ENCODE measurements around the gene RBP3.

The RBP3 gene

GRCh38 chr10:47357131-47357582, 9.0 kb downstream of the RBP3 start:
- Histone ChIP-seq H3K4me1 (ENCODE audit: low read depth, poor library complexity, severe bottlenecking) (no peaks in the 10 kb centered on the region), H3K9ac (no peak overlapping the region), H3K4me2 (no peak overlapping the region), H3K36me3 (ENCODE audit: insufficient read depth) (no peaks in the 10 kb centered on the region), H3K27me3 (ENCODE audit: insufficient read depth, low read depth) (no peaks in the 10 kb centered on the region), H2AFZ (ENCODE audit: low read depth) (no peak overlapping the region), H3K79me2 (ENCODE audit: insufficient read depth, low read depth) (no peaks in the 10 kb centered on the region), H3K27ac (no peak overlapping the region), H4K20me1 (ENCODE audit: insufficient read depth) (no peaks in the 10 kb centered on the region), H3K4me3 (IDR thresholded peaks at IDR 0.05; ENCODE audit: insufficient read depth, low read depth, low read length) (no peak overlapping the region)
- TF ChIP-seq CTCF (conservative IDR thresholded peaks at IDR 0.05; ENCODE audit: low read depth, low read length): no peak

DNA sequence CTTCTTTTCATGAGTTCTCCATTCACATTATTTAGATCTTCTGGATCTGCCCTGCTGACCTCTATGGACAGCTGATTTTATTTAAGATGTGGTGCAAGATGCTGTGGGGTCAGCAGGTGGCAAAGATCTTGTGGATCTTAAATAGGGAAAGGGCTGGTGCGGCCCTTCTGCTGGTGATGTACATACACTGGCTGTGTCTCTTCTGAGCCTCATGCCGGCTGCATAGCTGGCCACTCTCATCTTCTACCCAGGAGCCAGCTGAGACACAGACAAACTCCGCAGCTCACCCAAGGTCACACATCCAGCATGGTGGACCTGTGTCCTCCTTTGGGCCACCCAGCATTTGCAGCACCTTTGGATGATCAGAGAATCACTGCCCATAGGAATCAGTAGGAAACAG, 9.7 kb downstream of the RBP3 start:
- no peak for TF ChIP-seq CTCF (conservative IDR thresholded peaks at IDR 0.05; ENCODE audit: low read depth, low read length)
- Histone ChIP-seq H3K79me2 (ENCODE audit: insufficient read depth, low read depth) (no peaks in the 10 kb centered on the region), H3K27ac (no peak overlapping the region), H3K27me3 (ENCODE audit: insufficient read depth, low read depth) (no peaks in the 10 kb centered on the region), H3K4me2 (no peak overlapping the region), H3K4me1 (ENCODE audit: low read depth, poor library complexity, severe bottlenecking) (no peaks in the 10 kb centered on the region), H2AFZ (ENCODE audit: low read depth) (no peak overlapping the region), H4K20me1 (ENCODE audit: insufficient read depth) (no peaks in the 10 kb centered on the region), H3K36me3 (ENCODE audit: insufficient read depth) (no peaks in the 10 kb centered on the region), H3K4me3 (IDR thresholded peaks at IDR 0.05; ENCODE audit: insufficient read depth, low read depth, low read length) (no peak overlapping the region), H3K9ac (no peak overlapping the region)

- no peak overlapping the region for H3K9ac ChIP-seq
- no peaks in the 10 kb centered on the region for H3K4me1 ChIP-seq (ENCODE audit: low read depth, poor library complexity, severe bottlenecking)
- H2AFZ ChIP-seq (ENCODE audit: low read depth): no peak overlapping the region
- H3K27ac ChIP-seq: no peak overlapping the region
- no peak overlapping the region for H3K4me2 ChIP-seq
- H4K20me1 ChIP-seq (ENCODE audit: insufficient read depth): no peaks in the 10 kb centered on the region
- H3K79me2 ChIP-seq (ENCODE audit: insufficient read depth, low read depth): no peaks in the 10 kb centered on the region
- H3K27me3 ChIP-seq (ENCODE audit: insufficient read depth, low read depth): no peaks in the 10 kb centered on the region
- no peaks in the 10 kb centered on the region for H3K36me3 ChIP-seq (ENCODE audit: insufficient read depth)
- H3K4me3 ChIP-seq (IDR thresholded peaks at IDR 0.05; ENCODE audit: insufficient read depth, low read depth, low read length): no peak overlapping the region
- TF ChIP-seq CTCF (conservative IDR thresholded peaks at IDR 0.05; ENCODE audit: low read depth, low read length): no peak
These were observed 10.3 kb downstream of the RBP3 start for GRCh38 chr10:47358457-47358856.

- Histone ChIP-seq H3K79me2 (ENCODE audit: insufficient read depth, low read depth) (no peaks in the 10 kb centered on the region), H3K27me3 (ENCODE audit: insufficient read depth, low read depth) (no peaks in the 10 kb centered on the region), H4K20me1 (ENCODE audit: insufficient read depth) (no peaks in the 10 kb centered on the region), H3K4me1 (ENCODE audit: low read depth, poor library complexity, severe bottlenecking) (no peaks in the 10 kb centered on the region), H3K27ac (no peak overlapping the region), H2AFZ (ENCODE audit: low read depth) (no peak overlapping the region), H3K4me2 (no peak overlapping the region), H3K9ac (no peak overlapping the region), H3K4me3 (IDR thresholded peaks at IDR 0.05; ENCODE audit: insufficient read depth, low read depth, low read length) (no peak overlapping the region), H3K36me3 (ENCODE audit: insufficient read depth) (no peaks in the 10 kb centered on the region)
- TF ChIP-seq CTCF (conservative IDR thresholded peaks at IDR 0.05; ENCODE audit: low read depth, low read length): no peak
These were observed 10.9 kb downstream of the RBP3 start for GRCh38 chr10:47359101-47359500.
